OCI-LY7 (cell line): Measurements from ENCODE around the gene YTHDF1. TPM values are rescaled to one million over a fixed set of nuclear protein-coding genes. Genes with fewer than 3 reads are reported as not detected.

Experiments used
- BruUV-seq: library from RNA; stranded (reverse); fragments of 400-500 nt; replicated peaks from 2 replicates; lab custom pipeline; 2021; lab: Mats Ljungman, UMichigan
- CTCF ChIA-PET: fragments of 300-600 bp; sonication (Branson Sonifier 250); formaldehyde crosslinking; loops from one replicate; lab custom pipeline; 2022; ENCODE audit warnings: antibody characterized with exemption; ENCODE audit not compliant: unreplicated experiment; lab: Charles Lee
- POLR2A ChIA-PET: fragments of 300-600 bp; sonication (Branson Sonifier 250); formaldehyde crosslinking; loops from one replicate; lab custom pipeline; 2022; ENCODE audit warnings: antibody characterized with exemption; lab: Charles Lee
- DNase-seq: peaks from one replicate; pipeline ENCODE4 v3.0.0-alpha.2; 2015; ENCODE audit warnings: low spot score
- H2AFZ ChIP-seq: fragments of 200-600 bp; sonication (generic), shearing (Covaris generic); 2 replicates; pipeline ENCODE4 v1.6.1; 2014; ENCODE audit warnings: mild to moderate bottlenecking, antibody characterized with exemption, low read length, moderate library complexity
- H3K27ac ChIP-seq: fragments of 200-600 bp; sonication (generic); 2 replicates; pipeline ENCODE4 v1.5.1; 2014; ENCODE audit warnings: mixed run types, low read depth, mild to moderate bottlenecking, moderate library complexity, low read length, inconsistent platforms; ENCODE audit not compliant: poor library complexity, severe bottlenecking
- H3K36me3 ChIP-seq: fragments of 200-600 bp; sonication (generic); 2 replicates; pipeline ENCODE4 v1.6.1; 2014; ENCODE audit warnings: mild to moderate bottlenecking, antibody characterized with exemption, low read length, moderate library complexity, mixed read lengths; ENCODE audit not compliant: insufficient read depth
- H3K4me1 ChIP-seq: fragments of 200-600 bp; sonication (generic); 2 replicates; pipeline ENCODE4 v1.5.1; 2014; ENCODE audit warnings: mild to moderate bottlenecking, low read length; ENCODE audit not compliant: insufficient read depth, poor library complexity, severe bottlenecking
- H3K4me2 ChIP-seq: fragments of 200-600 bp; sonication (generic); 2 replicates; pipeline ENCODE4 v1.6.1; 2014; ENCODE audit warnings: mild to moderate bottlenecking, low read length
- H3K4me3 ChIP-seq: fragments of 200-600 bp; sonication (generic); 2 replicates; pipeline ENCODE4 v1.5.1; 2014; ENCODE audit warnings: mild to moderate bottlenecking, low read depth, low read length; ENCODE audit not compliant: poor library complexity, severe bottlenecking
- H3K79me2 ChIP-seq: fragments of 200-600 bp; sonication (generic); 2 replicates; pipeline ENCODE4 v1.6.1; 2016; ENCODE audit warnings: low read depth, mild to moderate bottlenecking, low read length, moderate library complexity, mixed read lengths; ENCODE audit not compliant: insufficient read depth
- H3K9me2 ChIP-seq: fragments of 200-600 bp; sonication (generic); 2 replicates; pipeline ENCODE4 v1.6.1; 2016; ENCODE audit warnings: mild to moderate bottlenecking, low read length, mixed read lengths; ENCODE audit not compliant: insufficient read depth
- H3K9me3 ChIP-seq: fragments of 200-600 bp; sonication (generic); 2 replicates; pipeline ENCODE4 v1.6.1; 2014; ENCODE audit warnings: mild to moderate bottlenecking, mixed run types, low read length, mixed read lengths
- H4K20me1 ChIP-seq: fragments of 200-600 bp; sonication (generic); 2 replicates; pipeline ENCODE4 v1.6.1; 2014; ENCODE audit warnings: mild to moderate bottlenecking, antibody characterized with exemption, low read length, moderate library complexity, mixed read lengths; ENCODE audit not compliant: insufficient read depth
- EZH2phosphoT487 ChIP-seq: fragments of 200-600 bp; sonication (generic); IDR thresholded peaks from 2 replicates; pipeline ENCODE4 v1.6.1; 2018; ENCODE audit warnings: low read depth, borderline replicate concordance, mild to moderate bottlenecking, mixed run types, antibody characterized with exemption, low read length, moderate library complexity, mixed read lengths
- intact Hi-C: fragments of 100-400 bp; cut with micrococcal nuclease; formaldehyde crosslinking; loops from one replicate; pipeline ENCODE4 v1.10.0; 2022; ENCODE audit not compliant: unreplicated experiment
- total RNA-seq, 2 experiments: library from RNA; depleted of rRNA in 1 of 2; stranded (reverse); fragments of >200 nt in 1 of 2; shearing (Covaris generic) in 1 of 2; gene quantifications; 2 replicates each; pipeline ENCODE4 v1.2.3, GENCODE V29; 2014 to 2022
- TF ChIP-seq, protein P1 (sequence below): fragments of 200-600 bp; sonication (generic); conservative IDR thresholded peaks from 2 replicates; pipeline ENCODE4 v1.5.1; 2014; ENCODE audit warnings: mild to moderate bottlenecking, antibody characterized with exemption, low read length, moderate library complexity, mixed read lengths

YTHDF1 gene
- total RNA-seq, 2 experiments from 2014 or later: 31.3 to 42.7 TPM

DNA sequence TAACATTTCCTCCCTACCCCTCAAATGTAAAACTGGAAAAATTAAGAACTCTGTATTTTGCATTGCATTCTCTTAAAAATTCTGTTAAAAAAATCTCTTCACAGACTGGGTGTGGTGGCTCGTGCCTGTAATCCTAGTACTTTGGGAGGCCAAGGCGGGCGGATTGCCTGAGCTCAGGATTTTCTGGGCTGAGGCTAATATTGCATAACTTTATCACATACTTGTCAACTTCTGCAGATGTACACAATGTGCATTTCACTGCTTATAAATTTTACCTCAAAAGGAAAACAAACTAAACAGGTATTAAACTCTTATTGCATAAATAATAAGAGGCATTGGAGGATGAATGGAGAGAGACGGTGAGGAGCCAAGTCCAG lies 21.1 kb downstream of the YTHDF1 start:
- no TSS peak for BruUV-seq
- H3K4me2 ChIP-seq: no peak overlapping the region
- H2AFZ ChIP-seq: no peak overlapping the region
- TF ChIP-seq, protein P1, sequence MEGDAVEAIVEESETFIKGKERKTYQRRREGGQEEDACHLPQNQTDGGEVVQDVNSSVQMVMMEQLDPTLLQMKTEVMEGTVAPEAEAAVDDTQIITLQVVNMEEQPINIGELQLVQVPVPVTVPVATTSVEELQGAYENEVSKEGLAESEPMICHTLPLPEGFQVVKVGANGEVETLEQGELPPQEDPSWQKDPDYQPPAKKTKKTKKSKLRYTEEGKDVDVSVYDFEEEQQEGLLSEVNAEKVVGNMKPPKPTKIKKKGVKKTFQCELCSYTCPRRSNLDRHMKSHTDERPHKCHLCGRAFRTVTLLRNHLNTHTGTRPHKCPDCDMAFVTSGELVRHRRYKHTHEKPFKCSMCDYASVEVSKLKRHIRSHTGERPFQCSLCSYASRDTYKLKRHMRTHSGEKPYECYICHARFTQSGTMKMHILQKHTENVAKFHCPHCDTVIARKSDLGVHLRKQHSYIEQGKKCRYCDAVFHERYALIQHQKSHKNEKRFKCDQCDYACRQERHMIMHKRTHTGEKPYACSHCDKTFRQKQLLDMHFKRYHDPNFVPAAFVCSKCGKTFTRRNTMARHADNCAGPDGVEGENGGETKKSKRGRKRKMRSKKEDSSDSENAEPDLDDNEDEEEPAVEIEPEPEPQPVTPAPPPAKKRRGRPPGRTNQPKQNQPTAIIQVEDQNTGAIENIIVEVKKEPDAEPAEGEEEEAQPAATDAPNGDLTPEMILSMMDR: no peak
- no peak for TF ChIP-seq EZH2phosphoT487
- ChIA-PET POLR2A (interaction anchor here (1.1 kb wide), 1 partner anchor 40 kb away, joined by 3 read pairs; no protein-coding TSS in a partner anchor), CTCF (no interaction called here)
- peaks cover 25% of the 10 kb centered on the region for H4K20me1 ChIP-seq
- no peak for DNase-seq
- no peaks in the 10 kb centered on the region for H3K4me1 ChIP-seq
- no peak overlapping the region for H3K4me3 ChIP-seq
- H3K9me3 ChIP-seq: no peaks in the 10 kb centered on the region
- H3K9me2 ChIP-seq: no peaks in the 10 kb centered on the region
- peaks cover 41% of the 10 kb centered on the region for H3K79me2 ChIP-seq
- intact Hi-C loops: no loop called here
- H3K36me3 ChIP-seq: peaks cover 55% of the 10 kb centered on the region
- H3K27ac ChIP-seq: no peak overlapping the region

DNA sequence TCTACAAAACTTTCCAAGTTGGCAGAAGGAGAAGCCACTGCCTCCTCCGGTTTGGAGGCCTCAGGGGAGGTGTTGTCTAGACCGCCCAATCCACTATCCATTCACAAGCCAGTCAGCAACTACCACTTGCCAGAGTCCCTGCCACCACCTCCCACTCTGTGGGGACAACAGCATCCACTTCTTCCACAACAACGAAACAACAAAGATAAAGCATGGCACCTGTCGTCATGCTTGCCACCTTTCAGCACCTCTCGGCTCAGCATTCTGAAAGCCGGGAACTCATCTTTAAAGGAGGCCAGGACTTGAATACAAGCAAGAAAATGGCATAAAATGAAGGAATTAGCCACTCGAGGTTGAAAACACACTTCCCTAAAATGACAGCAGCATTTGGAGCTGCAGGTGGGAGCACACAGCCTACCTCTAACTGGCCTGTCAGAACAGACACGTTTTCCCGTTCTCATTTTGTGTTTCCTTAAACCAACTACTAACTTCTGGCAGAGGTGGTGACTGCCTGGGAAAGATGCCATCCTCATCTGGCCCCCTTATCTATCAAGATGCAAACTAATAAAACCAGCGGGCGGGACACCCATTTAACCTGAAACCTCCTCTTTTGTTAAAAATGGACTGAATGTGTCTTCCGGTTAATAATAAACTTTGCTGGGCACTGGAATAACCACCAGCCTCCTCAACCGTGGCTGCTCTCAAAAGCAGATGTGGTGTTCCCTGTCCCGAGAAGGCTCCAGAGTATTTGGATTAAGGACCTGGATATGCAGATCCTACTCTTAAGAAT lies 21.7 kb downstream of the YTHDF1 start:
- Histone ChIP-seq H3K9me2 (no peaks in the 10 kb centered on the region), H3K36me3 (peaks cover 49% of the 10 kb centered on the region), H3K27ac (no peak overlapping the region), H3K4me3 (no peak overlapping the region), H3K4me2 (no peak overlapping the region), H3K79me2 (peaks cover 35% of the 10 kb centered on the region), H3K9me3 (no peaks in the 10 kb centered on the region), H4K20me1 (peaks cover 25% of the 10 kb centered on the region), H2AFZ (no peak overlapping the region), H3K4me1 (no peaks in the 10 kb centered on the region)
- TF ChIP-seq, protein P1: no peak
- TF ChIP-seq EZH2phosphoT487: no peak
- no TSS peak for BruUV-seq
- ChIA-PET POLR2A (no interaction called here), CTCF (no interaction called here)
- DNase-seq: no peak
- intact Hi-C loops: no loop called here

DNA sequence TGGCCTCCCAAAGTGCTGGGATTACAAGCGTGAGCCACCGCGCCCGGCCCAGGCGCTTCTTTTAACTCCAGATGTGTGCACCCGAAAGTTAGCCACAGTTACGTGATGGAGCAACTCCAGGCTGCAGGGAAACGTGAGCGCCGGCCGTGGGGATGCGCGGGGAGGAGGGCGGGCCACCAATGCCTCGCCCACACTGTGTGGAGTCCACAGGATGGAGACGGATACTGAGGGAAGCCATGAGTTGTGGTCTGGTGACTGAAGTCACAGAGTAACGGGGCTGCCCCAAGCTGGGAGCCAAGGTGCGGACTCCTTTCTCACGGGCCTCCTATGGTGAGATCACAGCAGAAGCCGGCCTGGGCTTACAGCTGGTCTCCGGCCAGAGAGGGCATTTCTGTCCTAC lies 23.2 kb downstream of the YTHDF1 start:
- Histone ChIP-seq H4K20me1 (peaks cover 22% of the 10 kb centered on the region; the same call in 1 of the 2 replicates), H3K4me1 (no peaks in the 10 kb centered on the region), H3K79me2 (peaks cover 21% of the 10 kb centered on the region), H2AFZ (no peak overlapping the region), H3K4me2 (no peak overlapping the region), H3K9me2 (no peaks in the 10 kb centered on the region), H3K36me3 (peaks cover 35% of the 10 kb centered on the region), H3K9me3 (no peaks in the 10 kb centered on the region), H3K4me3 (no peak overlapping the region), H3K27ac (no peak overlapping the region)
- ChIA-PET CTCF (no interaction called here), POLR2A (no interaction called here)
- intact Hi-C loops: no loop called here
- TF ChIP-seq, protein P1: no peak
- no peak for TF ChIP-seq EZH2phosphoT487
- no TSS peak for BruUV-seq
- no peak for DNase-seq
